PFSK-1 (cell line): ENCODE measurements around the gene TRDN.

Experiments
- FOXP2 ChIP-seq: optimal IDR thresholded peaks from 2 replicates; pipeline ENCODE3; 2011; ENCODE audit warnings: borderline replicate concordance, control low read depth, inconsistent platforms; ENCODE audit not compliant: insufficient read depth; ENCODE audit errors: extremely low read length, extremely low read depth
- POLR2AphosphoS5 ChIP-seq: IDR thresholded peaks from 2 replicates; pipeline ENCODE4 v1.6.1; 2012; ENCODE audit warnings: low read depth, mild to moderate bottlenecking, control low read depth, low read length, moderate library complexity
- REST ChIP-seq, 2 experiments: IDR thresholded peaks; 2 replicates each; pipeline versions ENCODE4 v1.6.1 to v1.8.0; 2011 to 2012; ENCODE audit warnings: low read depth in 2 of 2, low read length in 2 of 2, control low read depth in 1 of 2, inconsistent platforms in 1 of 2, mild to moderate bottlenecking in 1 of 2, moderate library complexity in 1 of 2; ENCODE audit not compliant: insufficient read depth in 1 of 2
- SIN3A ChIP-seq: IDR thresholded peaks from 2 replicates; pipeline ENCODE4 v1.6.1; 2012; ENCODE audit warnings: mild to moderate bottlenecking, low read length, moderate library complexity, borderline replicate concordance; ENCODE audit not compliant: insufficient read depth
- TAF1 ChIP-seq: IDR thresholded peaks from 2 replicates; pipeline ENCODE4 v1.6.1; 2012; ENCODE audit warnings: low read length, control low read depth, borderline replicate concordance; ENCODE audit not compliant: insufficient read depth

The TRDN gene

GRCh38 chr6:123263981-123264380 lies 372.8 kb downstream of the TRDN start:
- TF ChIP-seq TAF1 (no peak), SIN3A (no peak), POLR2AphosphoS5 (no peak), FOXP2 (no peak), REST (IDR thresholded peaks at IDR 0.05; ENCODE audit: insufficient read depth in 1 of 2, low read depth in 2 of 2, low read length in 2 of 2) (no peak)

- TF ChIP-seq SIN3A (no peak), FOXP2 (no peak), TAF1 (no peak), POLR2AphosphoS5 (no peak), REST (IDR thresholded peaks at IDR 0.05; ENCODE audit: insufficient read depth in 1 of 2, low read depth in 2 of 2, low read length in 2 of 2) (no peak)
Observed at GRCh38 chr6:123240626-123241025, 396.1 kb downstream of the TRDN start.

- TF ChIP-seq TAF1 (no peak), POLR2AphosphoS5 (no peak), SIN3A (no peak), FOXP2 (no peak), REST (IDR thresholded peaks at IDR 0.05; ENCODE audit: insufficient read depth in 1 of 2, low read depth in 2 of 2, low read length in 2 of 2) (no peak)
Observed at GRCh38 chr6:123233336-123233735, 403.4 kb downstream of the TRDN start.

- TF ChIP-seq REST (IDR thresholded peaks at IDR 0.05; ENCODE audit: insufficient read depth in 1 of 2, low read depth in 2 of 2, low read length in 2 of 2) (no peak), TAF1 (no peak), SIN3A (no peak), POLR2AphosphoS5 (no peak), FOXP2 (no peak)
Observed at GRCh38 chr6:123226398-123226797, 410.4 kb downstream of the TRDN start.

- TF ChIP-seq FOXP2 (no peak), POLR2AphosphoS5 (no peak), TAF1 (no peak), REST (IDR thresholded peaks at IDR 0.05; ENCODE audit: insufficient read depth in 1 of 2, low read depth in 2 of 2, low read length in 2 of 2) (no peak), SIN3A (no peak)
Observed at GRCh38 chr6:123224077-123224476, 412.7 kb downstream of the TRDN start.
